DOHH2 (cell line): ENCODE results near the gene MSTO1.

Source experiments
- H3F3A ChIP-seq: fragments of 200-600 bp; sonication (generic), shearing (Covaris generic); 2 replicates; pipeline ENCODE4 v1.6.0; 2016; ENCODE audit warnings: antibody characterized with exemption, mild to moderate bottlenecking; ENCODE audit not compliant: control insufficient read depth, insufficient read depth
- H3K27ac ChIP-seq: fragments of 200-600 bp; sonication (generic); 2 replicates; pipeline ENCODE4 v1.5.1; 2014; ENCODE audit warnings: low read depth, mild to moderate bottlenecking, low read length, moderate library complexity
- H3K27me3 ChIP-seq: fragments of 200-600 bp; sonication (generic); 2 replicates; pipeline ENCODE4 v1.6.1; 2014; ENCODE audit warnings: mild to moderate bottlenecking, low read length, mixed read lengths; ENCODE audit not compliant: control insufficient read depth
- H3K36me3 ChIP-seq: fragments of 200-600 bp; sonication (generic); 2 replicates; pipeline ENCODE4 v1.6.1; 2014; ENCODE audit warnings: mild to moderate bottlenecking, low read length, moderate library complexity, mixed read lengths; ENCODE audit not compliant: control insufficient read depth
- H3K4me1 ChIP-seq: fragments of 200-600 bp; sonication (generic); 2 replicates; pipeline ENCODE4 v1.6.1; 2014; ENCODE audit warnings: mild to moderate bottlenecking, low read length, mixed read lengths; ENCODE audit not compliant: control insufficient read depth
- H3K4me2 ChIP-seq: fragments of 200-600 bp; sonication (generic); 2 replicates; pipeline ENCODE4 v1.6.0; 2014; ENCODE audit warnings: mild to moderate bottlenecking, low read length, moderate library complexity
- H3K4me3 ChIP-seq: fragments of 200-600 bp; sonication (generic); 2 replicates; pipeline ENCODE4 v1.5.1; 2014; ENCODE audit warnings: mild to moderate bottlenecking, low read length, mixed read lengths
- H3K79me2 ChIP-seq: fragments of 200-600 bp; sonication (generic); 2 replicates; pipeline ENCODE4 v1.6.1; 2014; ENCODE audit warnings: mild to moderate bottlenecking, low read length, mixed read lengths; ENCODE audit not compliant: control insufficient read depth
- H3K9me2 ChIP-seq: fragments of 200-600 bp; sonication (generic); replicated peaks from 2 replicates; pipeline ENCODE4 v1.6.1; 2014; ENCODE audit warnings: mild to moderate bottlenecking, low read length, mixed read lengths; ENCODE audit not compliant: control insufficient read depth
- H3K9me3 ChIP-seq: fragments of 200-600 bp; sonication (generic); 2 replicates; pipeline ENCODE4 v1.6.1; 2014; ENCODE audit warnings: antibody characterized with exemption, low read length, mixed read lengths; ENCODE audit not compliant: control insufficient read depth, insufficient read depth
- H4K20me1 ChIP-seq: fragments of 200-600 bp; sonication (generic); 2 replicates; pipeline ENCODE4 v1.6.0; 2014; ENCODE audit warnings: low read depth, mild to moderate bottlenecking, antibody characterized with exemption, low read length, moderate library complexity; ENCODE audit not compliant: control insufficient read depth, insufficient read depth
- EZH2phosphoT487 ChIP-seq: fragments of 200-600 bp; sonication (generic); IDR thresholded peaks from 2 replicates; pipeline ENCODE4 v1.6.1; 2017; ENCODE audit warnings: borderline replicate concordance, mild to moderate bottlenecking, antibody characterized with exemption, low read length, moderate library complexity, mixed read lengths
- TF ChIP-seq, protein P1 (sequence below): fragments of 200-600 bp; sonication (generic); IDR thresholded peaks from one replicate; pipeline ENCODE4 v1.5.1; 2014; ENCODE audit warnings: antibody characterized with exemption, mild to moderate bottlenecking, low read depth, low read length; ENCODE audit not compliant: poor library complexity, severe bottlenecking

The MSTO1 gene

GRCh38 chr1:155650231-155650757 is 40.3 kb downstream of the MSTO1 start:
- Histone ChIP-seq H3K4me3 (no peak overlapping the region), H3K36me3 (no peaks in the 10 kb centered on the region), H3K9me3 (peaks cover 6% of the 10 kb centered on the region; the same call in 1 of the 2 replicates), H4K20me1 (no peaks in the 10 kb centered on the region), H3K4me1 (peaks cover 15% of the 10 kb centered on the region), H3K79me2 (no peaks in the 10 kb centered on the region), H3K27ac (no peak overlapping the region), H3K27me3 (0 out of 2 replicates have a peak, but pooled peaks cover 5% of the 10 kb centered on the region), H3K4me2 (no peak overlapping the region), H3F3A (no peaks in the 10 kb centered on the region), H3K9me2 (no peaks in the 10 kb centered on the region)
- TF ChIP-seq EZH2phosphoT487: no peak
- TF ChIP-seq, protein P1, sequence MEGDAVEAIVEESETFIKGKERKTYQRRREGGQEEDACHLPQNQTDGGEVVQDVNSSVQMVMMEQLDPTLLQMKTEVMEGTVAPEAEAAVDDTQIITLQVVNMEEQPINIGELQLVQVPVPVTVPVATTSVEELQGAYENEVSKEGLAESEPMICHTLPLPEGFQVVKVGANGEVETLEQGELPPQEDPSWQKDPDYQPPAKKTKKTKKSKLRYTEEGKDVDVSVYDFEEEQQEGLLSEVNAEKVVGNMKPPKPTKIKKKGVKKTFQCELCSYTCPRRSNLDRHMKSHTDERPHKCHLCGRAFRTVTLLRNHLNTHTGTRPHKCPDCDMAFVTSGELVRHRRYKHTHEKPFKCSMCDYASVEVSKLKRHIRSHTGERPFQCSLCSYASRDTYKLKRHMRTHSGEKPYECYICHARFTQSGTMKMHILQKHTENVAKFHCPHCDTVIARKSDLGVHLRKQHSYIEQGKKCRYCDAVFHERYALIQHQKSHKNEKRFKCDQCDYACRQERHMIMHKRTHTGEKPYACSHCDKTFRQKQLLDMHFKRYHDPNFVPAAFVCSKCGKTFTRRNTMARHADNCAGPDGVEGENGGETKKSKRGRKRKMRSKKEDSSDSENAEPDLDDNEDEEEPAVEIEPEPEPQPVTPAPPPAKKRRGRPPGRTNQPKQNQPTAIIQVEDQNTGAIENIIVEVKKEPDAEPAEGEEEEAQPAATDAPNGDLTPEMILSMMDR: no peak

DNA sequence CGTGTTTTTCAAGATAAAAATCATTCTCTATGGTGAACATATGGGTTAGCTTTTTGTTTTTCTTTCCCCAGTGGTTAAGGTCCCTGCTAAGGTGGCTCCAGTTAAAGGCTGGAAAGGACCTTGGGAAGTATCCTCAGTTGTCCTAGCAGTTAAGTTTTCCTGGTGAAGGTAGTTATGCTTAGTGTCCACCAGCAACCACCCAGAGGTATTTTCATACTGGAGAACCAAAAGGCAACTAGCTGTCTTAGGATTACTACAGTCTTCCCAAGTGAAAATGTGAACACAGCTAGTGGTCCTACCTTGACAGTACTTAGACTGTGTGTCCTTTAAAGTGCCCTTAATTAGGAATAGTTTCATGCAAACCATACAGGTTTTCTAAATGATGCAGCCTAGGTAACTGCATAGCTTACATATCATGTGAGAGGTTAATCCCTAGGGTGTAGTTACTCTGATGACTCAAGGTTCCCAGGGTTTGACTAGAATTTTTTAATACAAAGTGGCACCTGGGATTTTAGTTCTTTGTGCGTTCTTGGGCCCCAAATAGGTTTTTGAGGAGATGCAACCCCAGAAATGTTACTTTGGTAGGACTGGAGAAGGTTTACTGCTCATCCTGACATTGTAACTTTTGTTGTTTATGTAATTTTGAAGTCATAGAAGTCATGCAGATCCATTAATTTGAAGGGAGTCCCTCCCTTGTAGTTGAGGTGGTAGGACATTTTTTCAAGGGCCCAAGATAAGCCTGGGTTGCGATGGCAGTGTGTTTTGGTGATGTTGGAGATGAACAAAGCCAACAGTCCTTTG is 42.0 kb downstream of the MSTO1 start:
- H3K9me3 ChIP-seq: peaks cover 6% of the 10 kb centered on the region; the same call in 1 of the 2 replicates
- H3K27me3 ChIP-seq: 0 out of 2 replicates have a peak, but pooled peaks cover 5% of the 10 kb centered on the region
- H3K9me2 ChIP-seq: no peaks in the 10 kb centered on the region
- H3K36me3 ChIP-seq: no peaks in the 10 kb centered on the region
- no peak overlapping the region for H3K27ac ChIP-seq
- H3K4me1 ChIP-seq: no peaks in the 10 kb centered on the region; the same call in 1 of the 2 replicates
- H3F3A ChIP-seq: no peaks in the 10 kb centered on the region
- no peak overlapping the region for H3K4me3 ChIP-seq
- no peaks in the 10 kb centered on the region for H3K79me2 ChIP-seq
- no peak overlapping the region for H3K4me2 ChIP-seq
- no peaks in the 10 kb centered on the region for H4K20me1 ChIP-seq
- TF ChIP-seq, protein P1: no peak
- no peak for TF ChIP-seq EZH2phosphoT487

DNA sequence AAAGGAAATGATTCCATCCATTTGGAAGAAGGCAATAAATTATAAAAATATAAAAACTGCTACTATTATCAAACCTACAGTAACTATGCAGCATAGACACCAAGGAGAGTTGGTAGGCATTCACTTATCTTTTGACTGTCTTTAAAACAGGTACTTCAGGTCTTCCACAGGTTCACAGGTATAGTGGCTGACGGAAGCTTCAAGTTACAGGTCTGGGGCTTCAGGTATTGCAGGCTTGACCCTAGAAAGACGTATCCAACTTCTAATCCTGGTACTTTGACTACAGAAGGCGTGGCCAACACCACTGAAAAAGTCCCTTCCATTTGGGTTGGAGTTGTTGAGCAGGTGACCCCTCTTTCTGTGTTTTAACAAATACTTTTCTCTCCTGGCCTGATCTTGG is 42.9 kb downstream of the MSTO1 start:
- Histone ChIP-seq H3K9me3 (peaks cover 6% of the 10 kb centered on the region; the same call in 1 of the 2 replicates), H3K4me3 (no peak overlapping the region), H3K9me2 (no peaks in the 10 kb centered on the region), H3F3A (no peaks in the 10 kb centered on the region), H3K36me3 (no peaks in the 10 kb centered on the region), H4K20me1 (no peaks in the 10 kb centered on the region), H3K79me2 (no peaks in the 10 kb centered on the region), H3K4me1 (no peaks in the 10 kb centered on the region; the same call in 1 of the 2 replicates), H3K27ac (no peak overlapping the region), H3K4me2 (no peak overlapping the region), H3K27me3 (0 out of 2 replicates have a peak, but pooled peaks cover 5% of the 10 kb centered on the region)
- TF ChIP-seq, protein P1: no peak
- no peak for TF ChIP-seq EZH2phosphoT487
